Measurements from ENCODE around the gene HECTD1.

Gene HECTD1

GRCh38 chr14:31085027-31085426 lies 122.6 kb downstream of the HECTD1 start:
- FAIRE-seq (no peak), DNase-seq (ENCODE audit: insufficient read length, low spot score) (no peak)
- TF ChIP-seq POU2F2 (IDR thresholded peaks at IDR 0.05; ENCODE audit: low read depth, low read length) = no peak
- TF ChIP-seq POLR2A (IDR thresholded peaks at IDR 0.05; ENCODE audit: low read depth, low read length) = no peak
- no peak for TF ChIP-seq SPI1 (IDR thresholded peaks at IDR 0.05; ENCODE audit: low read depth, low read length)
- no peak for TF ChIP-seq TAF1 (IDR thresholded peaks at IDR 0.05; ENCODE audit: low read depth, low read length)
- no peak for TF ChIP-seq POLR2AphosphoS5 (IDR thresholded peaks at IDR 0.05; ENCODE audit: low read depth, low read length)
- no peak for TF ChIP-seq PAX5 (IDR thresholded peaks at IDR 0.05; ENCODE audit: insufficient read depth, low read length, severe bottlenecking)

- FAIRE-seq (peak; percentile 45), DNase-seq (ENCODE audit: insufficient read length, low spot score) (no peak)
- TF ChIP-seq TAF1 (IDR thresholded peaks at IDR 0.05; ENCODE audit: low read depth, low read length) (no peak), POU2F2 (IDR thresholded peaks at IDR 0.05; ENCODE audit: low read depth, low read length) (no peak), PAX5 (IDR thresholded peaks at IDR 0.05; ENCODE audit: insufficient read depth, low read length, severe bottlenecking) (no peak), POLR2AphosphoS5 (IDR thresholded peaks at IDR 0.05; ENCODE audit: low read depth, low read length) (no peak), SPI1 (IDR thresholded peaks at IDR 0.05; ENCODE audit: low read depth, low read length) (no peak), POLR2A (IDR thresholded peaks at IDR 0.05; ENCODE audit: low read depth, low read length) (no peak)
Observed at GRCh38 chr14:31084385-31084784, 123.2 kb downstream of the HECTD1 start.

GRCh38 chr14:31083781-31084180 lies 123.8 kb downstream of the HECTD1 start:
- TF ChIP-seq POLR2AphosphoS5 (IDR thresholded peaks at IDR 0.05; ENCODE audit: low read depth, low read length) (no peak), PAX5 (IDR thresholded peaks at IDR 0.05; ENCODE audit: insufficient read depth, low read length, severe bottlenecking) (no peak), POU2F2 (IDR thresholded peaks at IDR 0.05; ENCODE audit: low read depth, low read length) (no peak), TAF1 (IDR thresholded peaks at IDR 0.05; ENCODE audit: low read depth, low read length) (no peak), POLR2A (IDR thresholded peaks at IDR 0.05; ENCODE audit: low read depth, low read length) (no peak), SPI1 (IDR thresholded peaks at IDR 0.05; ENCODE audit: low read depth, low read length) (no peak)
- FAIRE-seq = no peak
- no peak for DNase-seq (ENCODE audit: insufficient read length, low spot score)

GRCh38 chr14:31080484-31080883 lies 127.1 kb downstream of the HECTD1 start:
- no peak for DNase-seq (ENCODE audit: insufficient read length, low spot score)
- no peak for FAIRE-seq

GRCh38 chr14:31080056-31080455 lies 127.5 kb downstream of the HECTD1 start:
- no peak for DNase-seq (ENCODE audit: insufficient read length, low spot score)
- TF ChIP-seq POU2F2 (IDR thresholded peaks at IDR 0.05; ENCODE audit: low read depth, low read length) (no peak), TAF1 (IDR thresholded peaks at IDR 0.05; ENCODE audit: low read depth, low read length) (no peak), SPI1 (IDR thresholded peaks at IDR 0.05; ENCODE audit: low read depth, low read length) (no peak), PAX5 (IDR thresholded peaks at IDR 0.05; ENCODE audit: insufficient read depth, low read length, severe bottlenecking) (no peak), POLR2A (IDR thresholded peaks at IDR 0.05; ENCODE audit: low read depth, low read length) (no peak), POLR2AphosphoS5 (IDR thresholded peaks at IDR 0.05; ENCODE audit: low read depth, low read length) (no peak)
- no peak for FAIRE-seq

More at GRCh38 chr14:31080484-31080883, 127.1 kb downstream of the HECTD1 start:
- no peak for TF ChIP-seq POU2F2 (IDR thresholded peaks at IDR 0.05; ENCODE audit: low read depth, low read length)
- TF ChIP-seq POLR2AphosphoS5 (IDR thresholded peaks at IDR 0.05; ENCODE audit: low read depth, low read length) = no peak
- TF ChIP-seq SPI1 (IDR thresholded peaks at IDR 0.05; ENCODE audit: low read depth, low read length) = no peak
- no peak for TF ChIP-seq TAF1 (IDR thresholded peaks at IDR 0.05; ENCODE audit: low read depth, low read length)
- TF ChIP-seq POLR2A (IDR thresholded peaks at IDR 0.05; ENCODE audit: low read depth, low read length) = no peak
- no peak for TF ChIP-seq PAX5 (IDR thresholded peaks at IDR 0.05; ENCODE audit: insufficient read depth, low read length, severe bottlenecking)

- DNase-seq (ENCODE audit: insufficient read length, low spot score) = no peak
- no peak for FAIRE-seq
- no peak for TF ChIP-seq PAX5 (IDR thresholded peaks at IDR 0.05; ENCODE audit: insufficient read depth, low read length, severe bottlenecking)
- TF ChIP-seq POLR2AphosphoS5 (IDR thresholded peaks at IDR 0.05; ENCODE audit: low read depth, low read length) = no peak
- no peak for TF ChIP-seq POLR2A (IDR thresholded peaks at IDR 0.05; ENCODE audit: low read depth, low read length)
- TF ChIP-seq SPI1 (IDR thresholded peaks at IDR 0.05; ENCODE audit: low read depth, low read length) = no peak
- TF ChIP-seq TAF1 (IDR thresholded peaks at IDR 0.05; ENCODE audit: low read depth, low read length) = no peak
- no peak for TF ChIP-seq POU2F2 (IDR thresholded peaks at IDR 0.05; ENCODE audit: low read depth, low read length)
Observed at GRCh38 chr14:31078766-31079165, 128.8 kb downstream of the HECTD1 start.

GRCh38 chr14:31075144-31075543 lies 132.4 kb downstream of the HECTD1 start:
- FAIRE-seq (no peak), DNase-seq (ENCODE audit: insufficient read length, low spot score) (no peak)
- TF ChIP-seq PAX5 (IDR thresholded peaks at IDR 0.05; ENCODE audit: insufficient read depth, low read length, severe bottlenecking) = no peak
- TF ChIP-seq TAF1 (IDR thresholded peaks at IDR 0.05; ENCODE audit: low read depth, low read length) = no peak
- TF ChIP-seq POLR2A (IDR thresholded peaks at IDR 0.05; ENCODE audit: low read depth, low read length) = no peak
- TF ChIP-seq POU2F2 (IDR thresholded peaks at IDR 0.05; ENCODE audit: low read depth, low read length) = no peak
- TF ChIP-seq SPI1 (IDR thresholded peaks at IDR 0.05; ENCODE audit: low read depth, low read length) = no peak
- no peak for TF ChIP-seq POLR2AphosphoS5 (IDR thresholded peaks at IDR 0.05; ENCODE audit: low read depth, low read length)

- DNase-seq (ENCODE audit: insufficient read length, low spot score) = no peak
- FAIRE-seq = no peak
- no peak for TF ChIP-seq TAF1 (IDR thresholded peaks at IDR 0.05; ENCODE audit: low read depth, low read length)
- TF ChIP-seq POU2F2 (IDR thresholded peaks at IDR 0.05; ENCODE audit: low read depth, low read length) = no peak
- TF ChIP-seq POLR2A (IDR thresholded peaks at IDR 0.05; ENCODE audit: low read depth, low read length) = no peak
- TF ChIP-seq PAX5 (IDR thresholded peaks at IDR 0.05; ENCODE audit: insufficient read depth, low read length, severe bottlenecking) = no peak
- TF ChIP-seq POLR2AphosphoS5 (IDR thresholded peaks at IDR 0.05; ENCODE audit: low read depth, low read length) = no peak
- TF ChIP-seq SPI1 (IDR thresholded peaks at IDR 0.05; ENCODE audit: low read depth, low read length) = no peak
Observed at GRCh38 chr14:31071151-31071550, 136.4 kb downstream of the HECTD1 start.

GRCh38 chr14:31070431-31070830 lies 137.2 kb downstream of the HECTD1 start:
- FAIRE-seq (no peak), DNase-seq (ENCODE audit: insufficient read length, low spot score) (no peak)
- TF ChIP-seq POLR2A (IDR thresholded peaks at IDR 0.05; ENCODE audit: low read depth, low read length) (no peak), POU2F2 (IDR thresholded peaks at IDR 0.05; ENCODE audit: low read depth, low read length) (no peak), TAF1 (IDR thresholded peaks at IDR 0.05; ENCODE audit: low read depth, low read length) (no peak), PAX5 (IDR thresholded peaks at IDR 0.05; ENCODE audit: insufficient read depth, low read length, severe bottlenecking) (no peak), POLR2AphosphoS5 (IDR thresholded peaks at IDR 0.05; ENCODE audit: low read depth, low read length) (no peak), SPI1 (IDR thresholded peaks at IDR 0.05; ENCODE audit: low read depth, low read length) (no peak)

GRCh38 chr14:31069343-31069742 lies 138.2 kb downstream of the HECTD1 start:
- TF ChIP-seq TAF1 (IDR thresholded peaks at IDR 0.05; ENCODE audit: low read depth, low read length) (no peak), SPI1 (IDR thresholded peaks at IDR 0.05; ENCODE audit: low read depth, low read length) (no peak), PAX5 (IDR thresholded peaks at IDR 0.05; ENCODE audit: insufficient read depth, low read length, severe bottlenecking) (no peak), POLR2AphosphoS5 (IDR thresholded peaks at IDR 0.05; ENCODE audit: low read depth, low read length) (no peak), POU2F2 (IDR thresholded peaks at IDR 0.05; ENCODE audit: low read depth, low read length) (no peak), POLR2A (IDR thresholded peaks at IDR 0.05; ENCODE audit: low read depth, low read length) (no peak)
- FAIRE-seq (no peak), DNase-seq (ENCODE audit: insufficient read length, low spot score) (no peak)

Data from GM12891 (cell line).